GM12865 (cell line): ENCODE measurements around the gene ZNF518B.

ENCODE experiments used
- DNase-seq: peaks from one replicate; pipeline ENCODE4 v3.0.0; 2010; ENCODE audit warnings: low read depth
- H3K4me3 ChIP-seq: 2 replicates; pipeline ENCODE4 v1.5.1; 2011; ENCODE audit warnings: mild to moderate bottlenecking, low read depth, low read length, control low read depth
- CTCF ChIP-seq: IDR thresholded peaks from 2 replicates; pipeline ENCODE4 v1.5.1; 2011; ENCODE audit warnings: low read length, control low read depth, low read depth, inconsistent platforms; ENCODE audit not compliant: insufficient read depth; ENCODE audit errors: missing control alignments

ZNF518B gene

GRCh38 chr4:10416441-10416840, 40.8 kb downstream of the ZNF518B start:
- no peak for DNase-seq
- TF ChIP-seq CTCF = no peak
- H3K4me3 ChIP-seq = no peak overlapping the region

GRCh38 chr4:10413177-10413576, 44.0 kb downstream of the ZNF518B start:
- DNase-seq = no peak
- no peak for TF ChIP-seq CTCF
- no peak overlapping the region for H3K4me3 ChIP-seq

- H3K4me3 ChIP-seq = no peak overlapping the region
- DNase-seq = no peak
- no peak for TF ChIP-seq CTCF
These were observed 51.6 kb downstream of the ZNF518B start for GRCh38 chr4:10405672-10406071.

GRCh38 chr4:10403633-10404445, 53.4 kb downstream of the ZNF518B start:
- no peak overlapping the region for H3K4me3 ChIP-seq
- DNase-seq = peak; percentile 20
- TF ChIP-seq CTCF = no peak

GRCh38 chr4:10395971-10396580, 61.1 kb downstream of the ZNF518B start:
- no peak for TF ChIP-seq CTCF
- no peak for DNase-seq
- H3K4me3 ChIP-seq = no peak overlapping the region
